ENCODE measurements around the gene TPST1.

- TF ChIP-seq, protein P1, sequence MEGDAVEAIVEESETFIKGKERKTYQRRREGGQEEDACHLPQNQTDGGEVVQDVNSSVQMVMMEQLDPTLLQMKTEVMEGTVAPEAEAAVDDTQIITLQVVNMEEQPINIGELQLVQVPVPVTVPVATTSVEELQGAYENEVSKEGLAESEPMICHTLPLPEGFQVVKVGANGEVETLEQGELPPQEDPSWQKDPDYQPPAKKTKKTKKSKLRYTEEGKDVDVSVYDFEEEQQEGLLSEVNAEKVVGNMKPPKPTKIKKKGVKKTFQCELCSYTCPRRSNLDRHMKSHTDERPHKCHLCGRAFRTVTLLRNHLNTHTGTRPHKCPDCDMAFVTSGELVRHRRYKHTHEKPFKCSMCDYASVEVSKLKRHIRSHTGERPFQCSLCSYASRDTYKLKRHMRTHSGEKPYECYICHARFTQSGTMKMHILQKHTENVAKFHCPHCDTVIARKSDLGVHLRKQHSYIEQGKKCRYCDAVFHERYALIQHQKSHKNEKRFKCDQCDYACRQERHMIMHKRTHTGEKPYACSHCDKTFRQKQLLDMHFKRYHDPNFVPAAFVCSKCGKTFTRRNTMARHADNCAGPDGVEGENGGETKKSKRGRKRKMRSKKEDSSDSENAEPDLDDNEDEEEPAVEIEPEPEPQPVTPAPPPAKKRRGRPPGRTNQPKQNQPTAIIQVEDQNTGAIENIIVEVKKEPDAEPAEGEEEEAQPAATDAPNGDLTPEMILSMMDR (conservative IDR thresholded peaks at IDR 0.05) = no peak
- TF ChIP-seq EZH2 (IDR thresholded peaks at IDR 0.05; ENCODE audit: low read depth) = no peak
Observed at GRCh38 chr7:66188645-66189044, 16.5 kb upstream of the TPST1 start.

All from PC-9 (cell line).